OCI-LY7 (cell line): ENCODE measurements around the gene TCERG1L.

ENCODE experiments used
- EZH2phosphoT487 ChIP-seq: fragments of 200-600 bp; sonication (generic); IDR thresholded peaks from 2 replicates; pipeline ENCODE4 v1.6.1; 2018; ENCODE audit warnings: low read depth, borderline replicate concordance, mild to moderate bottlenecking, mixed run types, antibody characterized with exemption, low read length, moderate library complexity, mixed read lengths
- TF ChIP-seq, protein P1 (sequence below): fragments of 200-600 bp; sonication (generic); conservative IDR thresholded peaks from 2 replicates; pipeline ENCODE4 v1.5.1; 2014; ENCODE audit warnings: mild to moderate bottlenecking, antibody characterized with exemption, low read length, moderate library complexity, mixed read lengths

DNA sequence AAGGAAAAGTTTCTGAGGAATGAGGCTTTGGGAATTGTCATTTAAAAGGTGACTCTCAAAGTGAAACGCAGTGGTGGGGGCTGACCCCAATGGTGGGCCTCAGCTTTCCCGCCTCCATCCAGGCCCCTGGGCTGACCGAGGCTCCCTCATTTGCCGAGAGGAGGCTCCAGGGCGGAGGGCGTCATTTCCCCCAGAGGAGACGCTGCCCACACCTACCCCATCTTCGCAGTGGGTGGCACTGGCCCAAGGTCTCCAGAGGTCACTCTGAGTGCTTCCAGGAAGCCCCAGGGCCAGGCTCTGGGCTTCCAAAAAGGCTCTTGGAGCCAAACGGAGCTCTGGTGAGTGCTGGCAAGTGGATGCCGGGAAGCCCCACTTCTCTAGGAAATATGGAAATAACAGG, 38.0 kb downstream of the TCERG1L start:
- TF ChIP-seq, protein P1, sequence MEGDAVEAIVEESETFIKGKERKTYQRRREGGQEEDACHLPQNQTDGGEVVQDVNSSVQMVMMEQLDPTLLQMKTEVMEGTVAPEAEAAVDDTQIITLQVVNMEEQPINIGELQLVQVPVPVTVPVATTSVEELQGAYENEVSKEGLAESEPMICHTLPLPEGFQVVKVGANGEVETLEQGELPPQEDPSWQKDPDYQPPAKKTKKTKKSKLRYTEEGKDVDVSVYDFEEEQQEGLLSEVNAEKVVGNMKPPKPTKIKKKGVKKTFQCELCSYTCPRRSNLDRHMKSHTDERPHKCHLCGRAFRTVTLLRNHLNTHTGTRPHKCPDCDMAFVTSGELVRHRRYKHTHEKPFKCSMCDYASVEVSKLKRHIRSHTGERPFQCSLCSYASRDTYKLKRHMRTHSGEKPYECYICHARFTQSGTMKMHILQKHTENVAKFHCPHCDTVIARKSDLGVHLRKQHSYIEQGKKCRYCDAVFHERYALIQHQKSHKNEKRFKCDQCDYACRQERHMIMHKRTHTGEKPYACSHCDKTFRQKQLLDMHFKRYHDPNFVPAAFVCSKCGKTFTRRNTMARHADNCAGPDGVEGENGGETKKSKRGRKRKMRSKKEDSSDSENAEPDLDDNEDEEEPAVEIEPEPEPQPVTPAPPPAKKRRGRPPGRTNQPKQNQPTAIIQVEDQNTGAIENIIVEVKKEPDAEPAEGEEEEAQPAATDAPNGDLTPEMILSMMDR, result no peak
- TF ChIP-seq EZH2phosphoT487, result no peak
